Posterior vena cava (tissue), 2 donors: ENCODE results near the gene AASDH. TPM values are rescaled to one million over a fixed set of nuclear protein-coding genes. Genes with fewer than 3 reads are reported as not detected.

Source experiments
- DNase-seq: peaks from one replicate; pipeline ENCODE4 v3.0.0-alpha.2; 2020; ENCODE audit warnings: low spot score
- intact Hi-C, 2 donors: fragments of 100-400 bp; cut with DNase I; formaldehyde crosslinking; loops; one replicate each; pipeline versions ENCODE4 v1.14.1 to v1.14.2; 2022 to 2023
- total RNA-seq, 2 donors: library from RNA; stranded (reverse); fragmentation: NEBNext Ultra II Directional; extraction: Animal tissue kit (Norgen Biotek cat#: 25700); gene quantifications; one replicate each; pipeline ENCODE4 v1.2.1, GENCODE V29; 2021
- donor health status: DM: yes; HTN: yes; CAD: no.
- donor health status: DM: yes; HTN: yes; CAD: no.

Gene AASDH
- total RNA-seq, 2 donors from 2014 or later = 8.9 to 9.5 TPM

- no peak for DNase-seq
Observed at GRCh38 chr4:56321251-56321650, 66.0 kb downstream of the AASDH start.

GRCh38 chr4:56320293-56320692 is 67.0 kb downstream of the AASDH start:
- intact Hi-C loops = no loop called here
- DNase-seq = no peak

More at GRCh38 chr4:56321251-56321650, 66.0 kb downstream of the AASDH start:
- intact Hi-C loops = no loop called here

- no peak for DNase-seq
- intact Hi-C loops = no loop called here
Observed at GRCh38 chr4:56318555-56318954, 68.7 kb downstream of the AASDH start.

GRCh38 chr4:56317749-56318148 is 69.5 kb downstream of the AASDH start:
- intact Hi-C loops = no loop called here
- DNase-seq = no peak

GRCh38 chr4:56316011-56316650 is 71.2 kb downstream of the AASDH start:
- intact Hi-C loops = no loop called here
- no peak for DNase-seq

GRCh38 chr4:56315543-56315942 is 71.7 kb downstream of the AASDH start:
- intact Hi-C loops = no loop called here
- no peak for DNase-seq

GRCh38 chr4:56315041-56315440 is 72.2 kb downstream of the AASDH start:
- intact Hi-C loops = no loop called here
- no peak for DNase-seq

- DNase-seq = no peak
- intact Hi-C loops = no loop called here
Observed at GRCh38 chr4:56314207-56314915, 72.9 kb downstream of the AASDH start.

- DNase-seq = no peak
- intact Hi-C loops = no loop called here
Observed at GRCh38 chr4:56313132-56313531, 74.2 kb downstream of the AASDH start.

GRCh38 chr4:56311299-56311975 is 75.9 kb downstream of the AASDH start:
- intact Hi-C loops = no loop called here
- DNase-seq = no peak

- intact Hi-C loops = no loop called here
- DNase-seq = no peak
Observed at GRCh38 chr4:56310401-56311125, 76.7 kb downstream of the AASDH start.

GRCh38 chr4:56308384-56308783 is 78.9 kb downstream of the AASDH start:
- intact Hi-C loops = no loop called here
- DNase-seq = no peak

- intact Hi-C loops = no loop called here
- DNase-seq = no peak
Observed at GRCh38 chr4:56307423-56307822, 79.9 kb downstream of the AASDH start.

- intact Hi-C loops = no loop called here
- DNase-seq = no peak
Observed at GRCh38 chr4:56305390-56305789, 81.9 kb downstream of the AASDH start.

- DNase-seq = no peak
- intact Hi-C loops = no loop called here
Observed at GRCh38 chr4:56303921-56304320, 83.4 kb downstream of the AASDH start.

GRCh38 chr4:56302760-56303159 is 84.5 kb downstream of the AASDH start:
- intact Hi-C loops = no loop called here
- no peak for DNase-seq

- intact Hi-C loops = no loop called here
Observed at GRCh38 chr4:56301997-56302496, 85.2 kb downstream of the AASDH start.

GRCh38 chr4:56301181-56301996 is 85.9 kb downstream of the AASDH start:
- DNase-seq = peak; percentile 83
- intact Hi-C loops = no loop called here

More at GRCh38 chr4:56301997-56302496, 85.2 kb downstream of the AASDH start:
- no peak for DNase-seq

GRCh38 chr4:56298236-56298635 is 89.1 kb downstream of the AASDH start:
- DNase-seq = no peak
- intact Hi-C loops = loop anchor here in 1 of 2 donors (5.0 kb wide), 1 partner anchor 1074 kb away; no protein-coding TSS in a partner anchor
